ENCODE measurements around the gene GOLGA7B. TPM values are rescaled to one million over a fixed set of nuclear protein-coding genes. Genes with fewer than 3 reads are reported as not detected.

Gene GOLGA7B
- total RNA-seq, 4 donors from 2014 or later = 12.0 to 27.9 (median 19.4) TPM

- Histone ChIP-seq H3K9me3 (no peaks in the 10 kb centered on the region), H3K27me3 (peaks cover 14% of the 10 kb centered on the region), H3K4me3 (no peak overlapping the region), H3K36me3 (no peaks in the 10 kb centered on the region), H3K27ac (no peak overlapping the region), H3K4me1 (peaks cover 31% of the 10 kb centered on the region)
- no peak for DNase-seq (ENCODE audit: low spot score in 2 of 2)
- WGBS = 65% methylated on average over 6 of the region's 6 CpGs
- TF ChIP-seq EP300 (IDR thresholded peaks at IDR 0.05) (no peak), POLR2A (IDR thresholded peaks at IDR 0.05) (no peak)
- TF ChIP-seq, protein P1, sequence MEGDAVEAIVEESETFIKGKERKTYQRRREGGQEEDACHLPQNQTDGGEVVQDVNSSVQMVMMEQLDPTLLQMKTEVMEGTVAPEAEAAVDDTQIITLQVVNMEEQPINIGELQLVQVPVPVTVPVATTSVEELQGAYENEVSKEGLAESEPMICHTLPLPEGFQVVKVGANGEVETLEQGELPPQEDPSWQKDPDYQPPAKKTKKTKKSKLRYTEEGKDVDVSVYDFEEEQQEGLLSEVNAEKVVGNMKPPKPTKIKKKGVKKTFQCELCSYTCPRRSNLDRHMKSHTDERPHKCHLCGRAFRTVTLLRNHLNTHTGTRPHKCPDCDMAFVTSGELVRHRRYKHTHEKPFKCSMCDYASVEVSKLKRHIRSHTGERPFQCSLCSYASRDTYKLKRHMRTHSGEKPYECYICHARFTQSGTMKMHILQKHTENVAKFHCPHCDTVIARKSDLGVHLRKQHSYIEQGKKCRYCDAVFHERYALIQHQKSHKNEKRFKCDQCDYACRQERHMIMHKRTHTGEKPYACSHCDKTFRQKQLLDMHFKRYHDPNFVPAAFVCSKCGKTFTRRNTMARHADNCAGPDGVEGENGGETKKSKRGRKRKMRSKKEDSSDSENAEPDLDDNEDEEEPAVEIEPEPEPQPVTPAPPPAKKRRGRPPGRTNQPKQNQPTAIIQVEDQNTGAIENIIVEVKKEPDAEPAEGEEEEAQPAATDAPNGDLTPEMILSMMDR (IDR thresholded peaks at IDR 0.05) = no peak
These were observed 64.0 kb downstream of the GOLGA7B start for GRCh38 chr10:97913614-97914013.

DNA sequence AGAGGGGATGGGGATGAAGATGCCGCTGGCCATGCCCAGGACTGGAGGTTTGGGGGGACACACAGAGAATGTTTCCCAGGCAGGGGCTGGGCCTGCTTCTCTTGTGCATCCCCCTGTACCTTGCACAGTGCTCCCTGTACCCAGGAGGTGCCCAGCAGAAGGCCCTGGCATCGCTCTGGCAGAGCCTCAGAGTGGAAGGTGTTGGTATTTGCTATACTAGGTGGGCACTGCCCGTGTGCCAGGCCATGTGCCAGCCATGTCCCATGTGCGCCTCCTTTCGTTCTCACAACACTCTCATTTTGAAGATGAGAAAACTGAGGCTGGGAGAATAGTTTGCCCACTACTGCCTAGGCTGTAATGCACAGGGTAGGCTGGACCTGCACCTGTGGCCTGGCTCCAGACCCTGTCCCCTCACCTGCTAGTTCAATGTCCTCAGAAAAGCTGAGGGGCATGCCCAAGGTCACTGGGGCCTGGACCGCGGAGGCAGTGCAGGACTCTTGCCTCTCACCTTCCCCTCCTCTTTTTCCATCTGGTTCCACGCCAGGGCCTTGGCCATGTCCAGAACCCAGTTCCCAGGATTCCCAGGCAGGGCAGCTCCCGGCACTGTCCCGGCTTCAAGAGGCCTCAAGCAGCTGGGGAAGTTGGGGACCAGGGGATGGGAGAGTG is 64.7 kb downstream of the GOLGA7B start:
- WGBS = 54% methylated on average over 10 of the region's 10 CpGs
- peaks cover 14% of the 10 kb centered on the region for H3K27me3 ChIP-seq
- H3K4me1 ChIP-seq = peaks cover 31% of the 10 kb centered on the region
- no peak overlapping the region for H3K4me3 ChIP-seq
- H3K36me3 ChIP-seq = no peaks in the 10 kb centered on the region
- H3K9me3 ChIP-seq = no peaks in the 10 kb centered on the region
- TF ChIP-seq POLR2A (IDR thresholded peaks at IDR 0.05) = no peak
- TF ChIP-seq, protein P1 (IDR thresholded peaks at IDR 0.05) = no peak
- no peak for TF ChIP-seq POLR2AphosphoS5 (IDR thresholded peaks at IDR 0.05)
- TF ChIP-seq EP300 (IDR thresholded peaks at IDR 0.05) = no peak
- no peak for DNase-seq (ENCODE audit: low spot score in 2 of 2)
- no peak overlapping the region for H3K27ac ChIP-seq

- peaks cover 31% of the 10 kb centered on the region for H3K4me1 ChIP-seq
- DNase-seq (ENCODE audit: low spot score in 2 of 2) = peak; percentile 76 to 85
- WGBS = no CpG with 5 or more reads among the region's 11 CpGs
- H3K9me3 ChIP-seq = no peaks in the 10 kb centered on the region
- peaks cover 14% of the 10 kb centered on the region for H3K27me3 ChIP-seq
- TF ChIP-seq, protein P1 (IDR thresholded peaks at IDR 0.05) = peak; percentile 46 to 94
- TF ChIP-seq POLR2A (IDR thresholded peaks at IDR 0.05) = no peak
- no peaks in the 10 kb centered on the region for H3K36me3 ChIP-seq
- no peak overlapping the region for H3K27ac ChIP-seq
- H3K4me3 ChIP-seq = no peak overlapping the region
These were observed 65.2 kb downstream of the GOLGA7B start for GRCh38 chr10:97914837-97915211.

GRCh38 chr10:97915346-97916131 is 65.9 kb downstream of the GOLGA7B start:
- 50% methylated on average over 17 of the region's 21 CpGs for WGBS
- TF ChIP-seq POLR2AphosphoS5 (IDR thresholded peaks at IDR 0.05) (no peak), EP300 (IDR thresholded peaks at IDR 0.05) (no peak), POLR2A (IDR thresholded peaks at IDR 0.05) (no peak)
- TF ChIP-seq, protein P1 (IDR thresholded peaks at IDR 0.05) = no peak
- H3K4me3 ChIP-seq = no peak overlapping the region
- no peaks in the 10 kb centered on the region for H3K9me3 ChIP-seq
- H3K36me3 ChIP-seq = no peaks in the 10 kb centered on the region
- H3K27ac ChIP-seq = no peak overlapping the region
- peaks cover 31% of the 10 kb centered on the region for H3K4me1 ChIP-seq
- DNase-seq (ENCODE audit: low spot score in 2 of 2) = no peak
- peaks cover 14% of the 10 kb centered on the region for H3K27me3 ChIP-seq

- Histone ChIP-seq H3K4me1 (peaks cover 34% of the 10 kb centered on the region), H3K4me3 (no peak overlapping the region), H3K36me3 (no peaks in the 10 kb centered on the region), H3K27me3 (peaks cover 17% of the 10 kb centered on the region), H3K27ac (no peak overlapping the region), H3K9me3 (no peaks in the 10 kb centered on the region)
- no peak for DNase-seq (ENCODE audit: low spot score in 2 of 2)
- TF ChIP-seq, protein P1 (IDR thresholded peaks at IDR 0.05) = no peak
- TF ChIP-seq POLR2A (IDR thresholded peaks at IDR 0.05) (no peak), POLR2AphosphoS5 (IDR thresholded peaks at IDR 0.05) (no peak), EP300 (IDR thresholded peaks at IDR 0.05) (no peak)
- WGBS = 23% methylated on average over 4 of the region's 4 CpGs
These were observed 66.9 kb downstream of the GOLGA7B start for GRCh38 chr10:97916586-97916985.
